CD4-positive, alpha-beta T cell treated with Interferon alpha-2 for 1 hour (primary cell): Measurements from ENCODE around the gene NPRL2.

Source experiments
- DNase-seq, 2 donors: peaks; one replicate each; pipeline ENCODE4 v3.0.0-alpha.2; 2020 to 2022

Gene NPRL2

DNA sequence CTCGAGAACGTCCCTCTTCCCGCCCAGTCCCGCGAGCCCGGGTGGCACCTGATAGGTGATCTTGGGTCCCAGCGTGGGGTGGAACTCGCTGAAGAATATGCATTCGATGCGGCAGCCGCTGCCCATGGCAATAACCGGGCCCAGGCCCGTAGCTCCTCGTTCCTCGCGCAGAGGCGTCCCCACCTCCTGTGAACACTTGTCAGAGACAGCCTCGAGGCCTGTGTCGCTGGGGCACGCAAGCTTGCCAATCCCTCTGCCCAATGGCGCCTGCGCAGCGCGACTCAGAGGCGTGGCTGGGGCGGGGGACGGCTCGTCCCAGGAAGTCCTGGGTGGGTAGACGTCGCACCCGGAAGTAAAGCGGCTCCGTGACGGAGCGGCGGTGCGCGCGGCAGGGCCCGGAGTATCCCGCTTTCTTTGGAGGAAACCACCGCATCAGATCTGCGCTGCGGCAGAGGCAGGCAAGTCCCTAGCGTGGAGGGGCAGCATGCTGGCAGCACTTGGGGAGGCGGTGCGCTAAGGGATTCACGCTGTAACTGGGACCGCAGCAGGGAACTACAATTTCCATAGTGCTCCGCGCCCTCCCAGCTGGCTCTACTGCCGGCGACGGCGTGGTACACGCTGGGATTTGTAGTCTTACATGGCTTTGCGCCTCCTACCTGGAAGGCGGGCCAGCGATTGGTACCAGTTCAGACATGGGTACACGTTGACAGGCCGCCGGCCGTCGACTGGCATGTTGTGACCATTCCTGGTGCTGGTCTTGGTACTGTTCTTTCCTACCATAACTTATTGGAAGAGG is at the start of gene NPRL2, which contains the start of gene CYB561D2:
TSS of gene NPRL2 (minus strand) at position 249 of the 796 bp plus-strand sequence. CDS start at position 126, 123 bp downstream.
TSS of gene CYB561D2 (plus strand) at position 336 of the 796 bp plus-strand sequence. CDS start 572 bp downstream, outside the sequence.
- DNase-seq: peak; percentile 98 to 99

DNA sequence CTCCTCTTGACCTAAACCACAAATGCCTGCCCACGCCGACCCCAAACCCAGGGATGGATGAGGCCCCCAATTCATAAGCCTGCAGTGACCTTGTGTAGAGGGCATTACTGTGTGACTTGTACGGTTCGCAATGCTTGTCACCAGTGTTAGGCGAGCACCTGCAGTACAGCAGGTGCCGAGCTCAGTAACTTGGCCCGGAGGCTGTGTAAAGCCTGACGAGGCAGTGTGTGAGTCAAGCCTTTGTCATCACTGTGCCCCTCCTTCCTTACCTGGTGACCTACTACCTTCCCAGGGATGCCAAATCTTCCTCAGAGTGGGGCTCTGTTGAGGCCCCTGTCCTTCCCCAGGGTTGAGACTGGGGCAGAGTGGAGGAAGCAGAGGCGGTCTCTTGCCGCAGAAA is 45.9 kb upstream of the NPRL2 start:
- no peak for DNase-seq

DNA sequence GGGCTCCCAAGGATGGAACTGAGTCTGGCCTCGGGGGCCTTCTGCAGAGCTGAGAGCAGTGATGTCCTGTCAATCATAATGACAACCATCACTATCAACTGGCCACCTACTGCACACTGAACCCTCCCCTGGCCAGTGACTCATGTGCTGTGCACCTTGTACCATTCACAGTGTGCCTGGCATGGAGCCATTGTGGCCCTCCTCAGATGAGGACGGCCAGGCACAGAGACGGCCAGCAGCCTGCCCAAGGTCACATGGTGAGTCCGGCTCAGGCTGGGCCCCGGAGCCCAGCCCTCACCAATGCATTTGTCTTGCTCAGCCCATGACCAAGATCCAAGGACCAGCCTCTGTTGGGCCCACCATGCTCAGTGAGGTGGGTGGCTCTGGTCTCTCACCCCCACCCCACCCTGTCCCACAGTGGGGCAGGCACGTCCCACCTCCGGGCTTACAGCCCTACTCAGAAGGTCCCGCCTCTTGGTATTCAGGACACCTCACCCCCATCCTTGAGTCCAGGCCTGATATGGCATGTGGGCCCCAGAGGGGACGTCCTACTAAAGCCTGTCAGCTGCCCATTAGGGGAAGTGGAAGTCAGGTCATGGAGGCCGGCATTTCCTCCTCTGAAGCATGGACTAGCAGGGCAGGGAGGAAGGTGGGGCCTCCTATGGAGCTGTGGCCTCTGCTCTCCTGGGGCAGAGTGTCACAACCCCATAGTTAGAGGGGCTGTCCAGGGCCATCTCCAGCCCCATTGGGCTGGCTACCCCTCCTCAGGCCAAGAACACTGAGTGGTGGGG is 44.7 kb upstream of the NPRL2 start:
- DNase-seq: peak; percentile 6 to 33

DNA sequence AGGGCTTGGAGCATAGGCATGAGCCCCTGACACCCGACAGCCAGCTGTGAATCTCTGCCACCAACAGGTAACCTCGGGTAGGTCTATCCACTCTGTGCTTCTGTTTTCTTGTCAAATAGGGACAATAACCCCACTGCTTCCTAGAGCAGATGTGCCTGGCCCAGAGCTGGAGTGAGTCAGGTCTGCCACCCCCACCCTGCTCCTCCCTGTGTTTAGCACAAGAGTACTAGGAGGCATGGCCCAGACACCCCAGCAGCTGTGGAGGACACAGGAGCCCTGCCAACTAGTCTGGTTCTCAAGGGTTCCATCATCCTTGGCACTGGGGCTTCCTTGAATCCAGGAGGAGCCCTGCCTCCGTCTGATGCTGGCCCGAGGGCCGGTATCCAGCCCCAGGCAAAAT is 42.5 kb upstream of the NPRL2 start:
- no peak for DNase-seq

DNA sequence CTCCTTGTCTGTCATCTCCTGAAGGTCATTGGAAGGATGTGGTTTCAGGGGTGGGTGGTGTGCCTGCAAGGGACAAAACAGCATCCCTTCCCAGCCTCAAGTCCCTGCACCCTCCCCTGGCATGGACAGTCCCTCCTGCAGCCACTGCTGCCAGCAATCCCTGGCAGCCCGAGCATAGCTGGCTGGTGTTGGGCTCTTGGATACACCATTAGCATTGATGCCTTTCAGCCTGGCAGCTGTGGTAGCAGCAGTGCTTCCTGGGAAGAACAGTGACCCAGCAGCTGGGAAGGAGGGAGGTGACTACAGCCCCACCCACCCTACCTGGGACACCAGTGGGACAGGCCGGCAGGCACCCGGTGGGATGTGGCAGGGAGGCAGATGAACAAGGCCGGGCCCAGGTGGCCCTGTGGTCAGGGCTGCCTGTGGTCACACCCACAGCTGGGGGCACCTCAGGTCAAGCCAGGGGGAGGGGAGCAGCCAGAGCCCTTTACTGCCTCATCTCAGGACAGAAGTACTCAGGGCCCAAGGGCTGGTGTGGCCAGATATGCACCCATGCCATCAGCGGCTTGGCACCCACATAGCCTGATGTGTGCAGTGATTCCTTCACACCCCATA is 41.6 kb upstream of the NPRL2 start:
- no peak for DNase-seq

DNA sequence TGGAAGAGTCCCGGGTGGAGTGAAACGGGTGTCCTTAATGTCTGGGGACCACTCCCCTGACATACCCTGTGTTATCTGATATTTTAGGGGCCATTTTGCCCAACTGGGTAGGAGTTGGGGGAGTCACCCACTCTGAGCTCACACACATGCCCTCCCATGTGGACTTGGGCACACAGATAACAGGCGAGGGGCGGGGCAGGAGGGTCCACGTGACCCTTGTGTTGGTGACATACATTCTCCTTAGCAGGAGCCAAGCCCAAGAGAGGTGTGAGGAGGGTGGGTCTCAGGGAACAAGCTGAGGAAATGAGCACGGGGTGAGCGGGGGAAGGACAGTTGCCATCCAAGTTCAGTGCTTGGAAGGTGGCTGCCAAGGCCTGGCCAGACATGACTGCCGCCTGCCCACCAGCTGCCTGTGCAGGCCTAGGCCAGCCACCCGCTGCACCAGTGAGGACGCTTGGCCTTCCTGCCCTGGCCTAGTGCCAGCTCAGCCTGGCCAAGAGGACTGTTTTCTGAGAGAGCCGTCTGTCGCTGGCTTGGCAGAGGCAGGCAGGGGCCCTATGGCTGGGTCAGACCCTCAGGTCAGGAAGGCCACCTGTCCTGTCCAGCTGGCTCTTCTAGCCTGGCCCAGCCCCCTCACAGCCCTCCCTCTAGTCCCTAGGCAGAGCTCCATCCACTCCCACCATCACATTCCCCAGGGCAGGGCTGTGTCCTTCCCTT is 40.1 kb upstream of the NPRL2 start:
- no peak for DNase-seq

DNA sequence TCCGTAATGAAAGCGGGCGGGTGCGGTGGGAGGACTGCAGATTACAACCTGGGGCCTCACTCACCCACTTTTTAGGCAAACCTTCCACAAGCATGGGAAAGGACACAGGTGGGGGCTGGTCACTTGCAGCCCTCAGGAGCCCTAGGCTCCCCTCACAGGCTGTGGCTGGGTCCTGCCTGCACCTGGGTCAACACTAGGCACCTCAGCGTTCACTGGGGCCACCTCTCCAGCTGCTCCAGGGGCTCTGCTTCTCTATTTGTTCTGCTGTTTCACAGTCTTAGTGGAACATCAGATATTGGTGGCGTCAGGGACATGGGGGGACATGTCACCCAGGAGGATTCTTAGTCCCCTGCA is 38.8 kb upstream of the NPRL2 start:
- DNase-seq: no peak

DNA sequence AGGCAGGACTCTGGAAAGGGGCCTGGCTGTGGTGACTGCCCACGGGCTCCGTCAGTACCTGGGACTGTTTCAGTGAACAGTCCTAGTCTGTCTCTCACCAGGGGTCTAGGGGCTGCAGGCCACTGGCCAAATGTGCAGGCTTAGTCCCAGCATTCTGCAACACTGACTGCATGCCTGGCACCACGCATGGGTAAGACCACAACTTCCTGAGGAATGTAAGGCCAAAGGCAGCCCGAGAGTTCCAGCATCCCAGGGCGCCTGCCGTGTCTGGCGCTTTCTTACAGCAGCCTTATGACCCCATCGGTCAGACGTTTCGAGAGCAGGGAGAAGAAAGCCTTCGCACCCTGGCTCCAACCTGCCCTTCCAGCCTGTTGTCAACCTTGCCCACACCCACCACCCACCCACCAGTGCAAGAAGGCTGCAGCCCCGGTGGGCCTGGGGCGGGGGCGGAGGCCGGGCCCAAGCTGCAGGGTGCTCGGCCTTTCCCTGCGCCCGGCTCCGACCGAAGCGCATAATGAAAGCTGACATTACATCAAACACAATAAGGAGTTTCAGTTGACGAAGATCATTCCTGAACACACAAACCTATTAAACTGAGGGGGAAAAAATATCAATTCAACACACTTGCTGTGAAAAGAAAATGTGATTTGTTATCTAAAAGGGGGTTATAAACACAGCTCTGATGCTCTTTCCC is 38.3 kb upstream of the NPRL2 start:
- DNase-seq: no peak

DNA sequence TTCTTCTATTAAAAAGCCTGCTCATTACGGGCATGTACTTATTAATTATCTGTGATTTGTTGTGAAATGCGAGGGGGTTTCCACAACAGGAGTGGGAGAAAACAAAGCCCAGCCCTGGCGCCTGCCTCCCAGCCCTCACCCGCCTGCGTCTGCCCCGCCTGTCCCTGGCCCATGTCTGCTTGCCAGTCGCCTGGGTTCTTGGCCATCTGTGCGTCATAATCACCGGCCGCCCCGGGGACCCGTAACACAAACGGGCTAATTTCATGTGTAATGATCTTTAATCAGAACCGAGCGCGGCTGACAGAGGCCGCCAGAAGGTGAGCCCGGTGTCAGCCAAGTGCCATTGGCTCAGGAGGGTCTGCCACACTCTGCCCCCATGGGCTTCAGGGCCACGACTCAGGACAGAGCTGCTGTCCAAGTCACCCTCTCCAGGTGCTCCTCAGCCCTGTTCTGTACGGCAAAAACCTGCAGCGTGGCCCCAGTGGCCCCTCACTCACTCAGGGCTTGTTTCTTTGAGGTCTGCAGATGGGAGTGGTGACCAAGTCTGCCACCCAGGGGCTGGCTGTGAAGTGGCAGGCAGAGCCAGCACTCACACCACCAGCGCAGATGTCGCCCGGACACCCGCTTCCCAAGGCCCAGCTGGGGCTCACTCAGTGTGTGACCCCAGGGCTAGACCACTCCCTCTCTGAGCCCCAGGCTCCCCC is 37.6 kb upstream of the NPRL2 start:
- DNase-seq: no peak

DNA sequence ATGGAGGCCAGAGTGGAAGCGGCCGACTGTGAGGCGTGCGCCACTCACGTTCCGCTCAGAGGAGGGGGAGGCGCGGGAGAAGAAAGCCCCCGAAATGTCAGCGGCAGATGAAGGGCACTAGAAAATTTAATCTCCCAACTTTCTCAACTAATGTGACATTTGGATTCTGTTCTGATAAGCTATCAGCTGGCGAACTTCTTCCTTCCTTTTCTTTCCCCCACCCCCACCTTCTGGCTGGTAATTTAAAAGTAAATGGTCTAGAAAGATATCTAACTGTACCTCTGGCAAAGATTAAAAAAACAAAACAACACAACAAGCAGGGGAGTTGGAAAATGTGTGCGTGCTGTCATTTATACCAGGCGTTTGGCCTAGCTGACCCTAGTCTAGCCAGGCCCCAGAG is 35.2 kb upstream of the NPRL2 start:
- no peak for DNase-seq

DNA sequence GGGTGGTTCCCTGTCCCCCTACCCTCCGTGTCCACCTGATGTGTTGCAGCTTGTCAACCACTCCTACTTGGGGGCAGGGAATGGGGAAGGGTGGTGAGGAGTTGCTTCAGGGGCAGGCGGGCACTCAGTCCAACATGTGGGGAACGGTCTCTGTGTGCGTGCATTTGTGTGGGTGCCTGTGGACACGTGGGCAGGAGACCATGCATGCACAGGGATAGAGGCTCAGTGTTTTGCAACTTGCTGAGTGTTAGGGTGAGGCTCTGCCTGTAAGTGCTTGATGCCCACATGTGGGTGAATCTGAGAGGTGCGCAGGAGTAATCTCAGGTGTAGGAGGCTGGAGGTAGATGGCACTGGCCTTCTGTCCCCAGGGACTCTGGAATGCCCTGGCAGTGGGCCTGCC is 33.2 kb upstream of the NPRL2 start:
- DNase-seq: no peak

DNA sequence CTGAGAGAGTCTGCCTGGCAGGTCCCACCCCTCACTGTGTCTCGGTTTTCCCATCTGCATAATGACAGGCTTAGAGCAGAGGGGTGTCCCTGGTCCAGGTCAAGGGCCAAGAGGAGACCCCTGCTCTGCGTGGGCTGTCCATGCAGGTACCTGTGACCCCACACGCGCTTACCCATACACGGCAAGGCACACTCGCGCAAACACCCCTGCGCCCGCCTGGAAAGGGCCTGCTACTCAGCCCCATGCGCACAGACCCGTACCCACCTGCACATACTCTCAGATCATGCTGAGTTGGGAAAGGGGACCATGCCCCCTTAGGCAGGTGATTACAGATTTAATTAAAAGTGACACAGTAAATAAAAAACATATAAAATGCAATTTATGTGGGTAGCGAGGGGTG is 32.1 kb upstream of the NPRL2 start:
- no peak for DNase-seq

DNA sequence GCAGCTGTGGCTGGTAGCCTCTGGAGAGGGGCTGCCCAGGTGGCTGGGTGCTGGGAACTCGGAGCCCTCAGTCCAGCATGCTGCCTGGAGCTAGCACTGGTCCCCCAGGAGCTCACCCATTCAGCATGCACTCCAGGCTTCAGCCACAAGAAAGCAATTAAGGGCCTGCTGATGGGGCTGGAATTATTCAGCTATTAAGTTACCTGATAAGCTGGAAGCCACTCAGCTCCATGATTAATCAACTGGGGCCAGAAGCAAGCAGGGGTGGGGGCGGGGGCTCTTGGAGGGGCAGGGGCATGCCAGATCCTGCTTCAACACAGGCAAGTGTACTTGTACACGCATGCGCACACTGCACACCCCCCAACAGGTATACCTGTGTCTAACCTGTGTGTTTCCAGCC is 30.8 kb upstream of the NPRL2 start:
- DNase-seq: no peak

DNA sequence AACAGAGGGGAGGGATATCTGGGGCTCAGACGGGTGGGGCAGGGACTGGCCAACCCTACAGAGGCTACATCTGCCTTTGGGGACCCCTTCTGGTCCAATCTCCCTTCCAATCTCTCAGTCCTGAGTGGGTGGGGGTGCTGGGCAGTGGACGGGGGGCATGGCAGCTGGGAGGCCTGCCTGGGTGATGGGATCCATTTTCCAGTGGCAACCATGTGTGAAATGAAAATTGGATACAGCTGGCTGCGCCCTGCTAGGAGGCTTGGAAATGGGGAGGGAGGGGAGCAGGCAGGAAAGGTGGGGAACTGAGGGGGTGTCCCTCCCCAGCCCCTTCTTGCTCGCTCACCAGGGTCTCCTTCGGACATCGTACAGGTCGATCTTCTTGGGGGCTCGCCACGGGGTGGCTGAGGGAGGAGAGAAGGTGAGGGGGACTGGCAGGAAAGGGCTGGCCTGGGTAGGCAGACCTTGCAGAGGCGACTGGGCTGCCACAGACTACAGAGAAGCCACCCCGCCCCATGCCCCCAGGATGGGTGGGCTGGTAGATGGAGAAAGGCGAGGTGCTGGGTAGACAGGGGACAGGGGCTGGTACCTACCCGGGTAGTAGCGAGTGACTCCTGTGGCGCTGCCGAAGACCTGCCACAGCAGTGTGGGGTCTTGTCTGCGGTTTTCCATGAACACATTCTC is 30.0 kb upstream of the NPRL2 start:
- no peak for DNase-seq

DNA sequence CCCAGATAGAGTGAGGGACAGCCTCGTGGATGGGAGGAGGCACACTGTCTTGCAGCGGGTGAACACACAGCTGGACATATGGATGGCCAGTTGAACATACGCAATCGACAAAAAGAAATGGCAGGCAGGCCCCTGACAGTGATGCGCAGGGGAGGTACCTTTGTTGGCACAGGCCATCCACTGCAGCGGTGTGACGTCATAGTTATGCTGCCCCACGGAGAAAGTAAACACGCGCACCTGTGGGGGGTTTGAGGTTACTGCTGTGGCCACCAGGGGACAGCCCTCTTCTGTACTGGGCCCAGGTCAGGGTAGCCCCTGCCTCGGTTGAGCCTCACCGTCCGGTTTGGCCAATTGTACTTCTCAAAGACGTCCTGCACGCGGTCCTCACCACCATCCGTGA is 28.2 kb upstream of the NPRL2 start:
- no peak for DNase-seq

DNA sequence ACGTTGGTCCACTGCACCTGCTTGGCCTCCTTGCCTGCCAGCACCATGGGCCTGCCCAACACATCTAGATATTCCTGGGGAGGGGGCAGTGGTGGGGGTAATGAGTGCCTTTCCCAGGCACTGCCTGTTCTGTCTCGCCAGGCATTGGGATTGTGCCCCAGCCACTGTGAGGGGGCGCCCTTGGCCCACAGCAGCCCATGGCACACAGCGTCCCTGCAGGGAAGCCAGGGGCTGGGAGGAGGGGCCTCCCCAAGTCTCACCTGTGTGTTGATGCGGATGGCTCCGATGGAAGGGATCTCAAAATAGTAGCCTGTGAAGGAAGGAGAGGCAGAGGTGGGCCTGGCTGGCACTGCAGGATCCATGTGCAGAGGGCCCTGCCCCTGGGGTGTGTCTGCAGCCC is 27.4 kb upstream of the NPRL2 start:
- DNase-seq: no peak

DNA sequence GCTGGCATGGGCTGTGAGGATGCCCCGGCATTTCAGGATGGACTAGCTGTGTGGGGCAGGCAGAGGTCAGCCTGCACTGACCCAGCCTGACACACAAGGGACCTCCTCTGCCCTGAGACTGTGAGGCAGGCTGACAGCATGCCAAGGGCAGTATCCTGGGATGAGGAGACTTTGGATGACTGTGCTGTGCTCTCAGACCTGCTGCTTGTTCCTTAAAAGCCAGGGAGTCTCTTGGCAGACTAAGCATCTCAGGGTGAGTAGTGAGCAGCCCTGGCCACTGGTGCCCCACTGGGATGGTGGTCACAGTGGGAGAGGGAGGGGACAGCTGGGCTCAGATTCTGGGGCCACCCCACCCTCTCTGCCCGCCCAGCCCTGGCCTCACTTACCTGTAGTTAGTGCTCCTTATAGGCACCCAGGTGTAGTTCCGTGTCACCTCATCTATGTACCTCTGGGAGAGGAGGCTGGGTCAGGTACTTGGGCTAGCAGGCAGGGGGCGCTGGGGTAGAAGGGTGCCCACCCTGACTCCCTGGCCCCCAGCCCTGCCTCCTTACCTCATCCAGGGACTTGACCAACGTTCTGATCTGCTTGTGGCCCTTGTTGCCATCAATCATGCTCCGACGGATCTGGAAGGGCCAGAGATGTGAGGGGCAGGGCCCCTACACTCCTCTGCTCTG is 24.8 kb upstream of the NPRL2 start:
- DNase-seq: no peak

DNA sequence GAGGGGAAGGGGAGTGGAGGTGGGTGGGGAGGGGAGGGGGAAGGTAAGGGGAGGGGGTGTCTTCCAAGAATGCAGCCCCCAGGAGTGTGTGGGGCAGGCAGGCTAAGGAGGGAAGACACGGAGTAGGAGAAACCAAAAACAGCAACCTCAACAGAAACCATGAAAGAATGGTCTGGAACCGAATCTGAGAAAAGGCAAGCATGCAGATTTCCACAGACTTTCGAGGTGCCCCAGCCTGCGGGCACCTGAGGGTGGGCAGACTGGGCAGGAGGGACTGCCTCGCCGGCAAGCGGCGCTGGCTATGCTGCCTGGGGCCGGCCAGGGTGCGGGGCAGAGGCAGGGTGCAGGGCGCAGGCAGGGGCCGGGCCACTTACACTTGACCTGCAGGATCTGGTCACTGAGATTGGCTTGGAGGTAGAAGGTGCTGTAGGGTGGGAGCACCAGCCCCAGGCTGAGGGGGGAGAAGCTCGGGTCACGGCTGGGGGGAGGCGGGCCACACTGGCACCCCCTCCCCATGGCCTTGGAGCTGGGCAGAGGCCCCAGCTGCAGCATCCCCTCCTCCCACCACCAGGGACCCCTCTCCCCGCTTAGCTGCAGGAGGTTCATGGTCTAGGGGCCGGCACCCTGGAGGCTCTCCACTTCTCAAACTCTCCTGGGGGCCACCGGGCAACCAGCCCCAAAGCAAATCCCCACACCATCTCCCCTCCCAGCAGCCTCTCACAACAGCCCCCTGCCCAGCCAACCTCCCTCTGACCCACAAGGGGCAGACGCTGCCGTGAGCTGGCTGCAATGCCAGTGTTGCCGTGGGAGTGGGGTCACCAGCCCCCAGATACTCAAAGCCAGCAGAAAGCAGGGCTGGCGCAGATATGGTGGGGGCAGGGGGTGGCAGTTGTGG is 24.0 kb upstream of the NPRL2 start:
- no peak for DNase-seq
